GM18499 (cell line): Measurements from ENCODE around the gene TCAF1.
"Not testable (repeated sequence)": the region's sequence is repeated elsewhere in the genome, so short reads cannot be mapped to it uniquely, and the experiment has no call there.

Source experiments
- ATAC-seq: cut with Tn5 transposase; IDR thresholded peaks from one replicate; pipeline ENCODE4 v1.9.1; 2021; ENCODE audit warnings: moderate number of reproducible peaks; ENCODE audit not compliant: insufficient read depth, unreplicated experiment

Gene TCAF1

DNA sequence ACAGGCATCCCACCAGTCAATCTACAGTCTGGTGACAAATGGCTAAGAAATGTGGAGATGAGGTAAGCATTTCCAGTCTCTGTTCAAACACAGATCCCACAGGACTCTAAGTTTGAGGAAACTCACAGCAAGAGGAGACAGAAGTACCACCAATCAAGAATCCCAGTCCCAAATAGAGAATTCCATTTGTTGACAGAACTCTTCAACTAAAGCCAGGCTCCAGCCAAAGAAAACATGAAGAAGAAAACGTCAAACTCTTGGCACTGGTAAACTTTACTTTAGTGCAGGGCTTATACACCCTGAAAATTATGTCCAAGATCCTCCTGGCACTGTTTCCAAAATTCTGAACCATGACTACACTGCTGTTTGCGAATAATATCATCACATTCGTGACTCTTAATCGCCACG lies 95.3 kb downstream of the TCAF1 start:
- ATAC-seq: not testable (repeated sequence)
